ENCODE results near the gene GLB1L3.
"Not testable (repeated sequence)": the region's sequence is repeated elsewhere in the genome, so short reads cannot be mapped to it uniquely, and the experiment has no call there.

GLB1L3 gene

DNA sequence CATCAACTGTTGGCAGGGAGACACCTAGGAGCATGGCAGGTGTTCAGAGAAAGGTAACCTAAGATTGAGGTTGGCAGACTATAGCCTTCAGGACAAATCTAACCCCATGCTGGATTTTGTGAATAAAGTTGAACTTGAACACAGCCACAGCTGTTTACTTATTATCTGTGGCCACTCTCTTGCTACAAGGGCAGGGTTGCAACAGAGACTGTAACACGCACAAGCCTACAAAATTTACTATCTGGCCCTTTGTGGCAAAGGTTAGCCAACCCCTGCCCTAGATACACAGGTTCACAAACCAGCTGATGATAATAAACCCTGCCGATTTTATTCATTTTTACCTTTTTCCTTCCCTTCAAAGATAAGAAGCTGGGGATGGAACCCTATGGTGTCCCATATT, 25.5 kb upstream of the GLB1L3 start:
- no peak for DNase-seq (ENCODE audit: low spot score)

DNA sequence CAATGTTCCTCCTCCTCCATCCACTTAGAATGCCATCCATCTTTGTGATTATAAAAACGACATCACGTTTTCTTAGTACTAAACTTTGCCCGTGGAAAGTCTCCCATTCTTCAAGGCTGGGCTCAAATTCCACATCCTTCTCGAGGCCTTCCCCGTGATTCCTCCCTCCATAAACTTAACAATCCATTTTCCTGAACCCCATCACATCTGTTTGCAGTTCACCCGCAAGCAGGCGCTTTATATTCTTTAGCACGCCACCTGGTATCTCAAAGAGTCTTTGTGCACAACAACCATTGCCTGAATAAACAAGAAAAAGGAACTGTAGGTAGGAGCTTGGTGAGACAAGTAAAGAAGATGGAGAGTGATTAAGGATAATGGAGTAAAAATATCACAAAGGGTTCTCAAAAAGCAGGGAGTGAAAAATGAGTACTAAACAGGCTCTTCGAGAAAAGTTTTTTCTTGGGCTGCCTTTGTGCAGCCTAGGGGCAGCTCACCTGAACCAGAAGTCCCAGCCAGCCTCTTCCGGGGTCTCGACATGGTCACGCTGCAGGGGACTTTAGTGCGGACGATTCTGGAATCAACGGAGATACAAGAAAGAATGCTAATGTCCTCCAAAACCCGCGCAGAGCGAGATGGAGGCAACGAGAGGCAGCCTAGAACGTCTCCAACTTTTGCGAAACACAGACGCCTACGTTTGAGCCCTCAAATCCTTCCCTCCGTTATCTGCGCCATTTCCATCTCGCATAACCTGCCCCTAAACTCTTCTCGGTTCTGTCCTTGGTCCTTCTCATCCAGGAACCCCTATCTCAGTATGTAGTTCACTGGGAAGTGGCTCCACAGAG, 23.6 kb upstream of the GLB1L3 start:
- DNase-seq (ENCODE audit: low spot score) = peak; percentile 18

DNA sequence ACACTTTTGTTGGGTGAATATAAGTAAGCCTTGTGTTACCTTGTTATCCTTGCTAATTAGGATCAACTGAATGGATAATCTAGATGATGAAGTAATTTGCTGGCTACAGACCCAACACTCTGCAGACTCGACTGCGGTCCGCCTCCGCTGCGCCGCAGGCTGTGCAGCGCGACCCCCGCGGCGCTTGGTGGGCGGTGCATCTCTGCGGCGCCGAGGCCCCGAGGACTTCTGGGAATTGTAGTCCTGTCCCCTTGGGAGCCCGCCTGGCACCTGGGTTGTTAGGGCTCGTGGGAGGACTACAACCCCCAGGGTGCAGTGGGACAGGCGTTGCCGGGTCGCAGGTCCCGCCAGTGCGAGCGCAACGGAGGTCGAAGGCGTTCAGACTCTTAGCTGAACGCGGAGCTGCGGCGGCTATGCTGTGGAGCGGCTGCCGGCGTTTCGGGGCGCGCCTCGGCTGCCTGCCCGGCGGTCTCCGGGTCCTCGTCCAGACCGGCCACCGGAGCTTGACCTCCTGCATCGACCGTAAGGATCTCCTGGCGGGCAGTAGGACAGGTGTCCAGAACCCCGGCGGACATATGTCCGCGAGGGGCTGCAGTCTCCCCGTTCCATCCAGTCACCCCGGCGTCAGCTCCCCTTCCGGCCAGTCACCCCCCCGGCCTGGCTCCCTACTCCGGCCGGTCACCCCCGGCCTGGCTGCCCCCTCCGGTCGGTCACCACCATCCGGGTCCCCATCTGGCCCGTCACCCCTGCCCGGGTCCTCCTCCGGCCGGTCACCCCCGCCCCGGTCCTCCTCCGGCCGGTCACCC, 22.8 kb upstream of the GLB1L3 start, which contains the start of the genes ACAD8 and THYN1:
Gene ACAD8, plus strand, starts transcription at position 381 of the 806 bp plus-strand sequence. Its CDS starts 33 bp downstream, at position 414.
Gene THYN1, minus strand, starts transcription at position 165 of the 806 bp plus-strand sequence. CDS start 470 bp downstream, outside the sequence.
- DNase-seq (ENCODE audit: low spot score) = peak; percentile 98

GRCh38 chr11:134254433-134255183, 21.6 kb upstream of the GLB1L3 start:
- no peak for DNase-seq (ENCODE audit: low spot score)

DNA sequence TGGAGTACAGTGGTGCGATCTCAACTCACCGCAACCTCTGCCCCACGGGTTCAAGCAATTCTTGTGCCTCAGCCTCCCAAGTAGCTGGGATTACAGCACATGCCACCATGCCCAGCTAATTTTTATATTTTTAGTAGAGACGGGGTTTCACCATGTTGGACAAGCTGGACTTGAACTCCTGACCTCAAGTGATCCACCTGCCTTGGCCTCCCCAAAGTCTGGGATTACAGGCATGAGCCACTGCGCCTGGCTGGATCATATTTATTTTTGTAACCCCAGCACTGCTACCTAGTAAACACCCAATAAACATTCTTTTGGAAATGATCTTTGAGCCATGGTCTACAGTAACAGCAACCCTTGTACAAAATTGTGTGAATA, 21.0 kb upstream of the GLB1L3 start:
- DNase-seq (ENCODE audit: low spot score) = not testable (repeated sequence)

GRCh38 chr11:134257101-134257500, 19.1 kb upstream of the GLB1L3 start:
- no peak for DNase-seq (ENCODE audit: low spot score)

DNA sequence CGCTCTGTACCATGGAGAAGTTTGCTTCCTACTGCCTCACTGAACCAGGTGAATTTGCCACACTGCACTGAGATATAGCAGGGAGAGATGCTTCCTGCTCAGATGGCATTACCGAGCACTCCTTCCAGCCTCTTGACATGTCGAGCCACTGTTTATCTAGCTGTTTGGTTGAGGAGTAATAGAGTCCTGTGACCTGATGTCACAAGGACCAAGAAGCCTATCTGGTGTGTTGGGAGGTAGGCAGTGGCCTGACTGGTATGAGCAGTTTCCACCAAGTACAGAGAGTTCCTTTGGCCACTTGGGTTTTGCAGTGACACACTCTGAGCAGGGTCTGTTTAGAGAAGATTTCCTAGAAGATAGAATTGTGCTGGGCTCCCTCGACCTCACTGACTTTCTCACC, 17.6 kb upstream of the GLB1L3 start:
- no peak for DNase-seq (ENCODE audit: low spot score)

DNA sequence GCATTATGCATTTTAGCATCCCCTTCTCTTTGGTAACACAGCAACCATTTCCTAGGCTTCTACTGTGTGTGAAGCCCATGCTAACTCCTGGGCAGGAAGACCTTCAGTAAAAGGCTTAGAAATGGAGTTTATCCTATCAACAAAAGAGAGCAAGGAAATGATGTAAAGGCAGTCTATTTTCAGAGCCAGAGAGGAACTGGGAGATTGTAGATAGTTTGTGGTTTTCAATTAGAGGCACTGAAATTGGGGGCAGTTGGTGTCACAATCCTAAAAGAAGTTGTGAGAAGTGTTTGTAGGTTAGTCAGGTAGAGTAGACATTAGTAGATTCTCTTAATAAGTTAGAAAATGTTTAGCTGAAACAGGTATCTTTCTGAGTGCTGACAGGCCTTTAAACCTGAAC, 15.7 kb upstream of the GLB1L3 start:
- no peak for DNase-seq (ENCODE audit: low spot score)

GRCh38 chr11:134260983-134261382, 15.2 kb upstream of the GLB1L3 start:
- DNase-seq (ENCODE audit: low spot score) = no peak

DNA sequence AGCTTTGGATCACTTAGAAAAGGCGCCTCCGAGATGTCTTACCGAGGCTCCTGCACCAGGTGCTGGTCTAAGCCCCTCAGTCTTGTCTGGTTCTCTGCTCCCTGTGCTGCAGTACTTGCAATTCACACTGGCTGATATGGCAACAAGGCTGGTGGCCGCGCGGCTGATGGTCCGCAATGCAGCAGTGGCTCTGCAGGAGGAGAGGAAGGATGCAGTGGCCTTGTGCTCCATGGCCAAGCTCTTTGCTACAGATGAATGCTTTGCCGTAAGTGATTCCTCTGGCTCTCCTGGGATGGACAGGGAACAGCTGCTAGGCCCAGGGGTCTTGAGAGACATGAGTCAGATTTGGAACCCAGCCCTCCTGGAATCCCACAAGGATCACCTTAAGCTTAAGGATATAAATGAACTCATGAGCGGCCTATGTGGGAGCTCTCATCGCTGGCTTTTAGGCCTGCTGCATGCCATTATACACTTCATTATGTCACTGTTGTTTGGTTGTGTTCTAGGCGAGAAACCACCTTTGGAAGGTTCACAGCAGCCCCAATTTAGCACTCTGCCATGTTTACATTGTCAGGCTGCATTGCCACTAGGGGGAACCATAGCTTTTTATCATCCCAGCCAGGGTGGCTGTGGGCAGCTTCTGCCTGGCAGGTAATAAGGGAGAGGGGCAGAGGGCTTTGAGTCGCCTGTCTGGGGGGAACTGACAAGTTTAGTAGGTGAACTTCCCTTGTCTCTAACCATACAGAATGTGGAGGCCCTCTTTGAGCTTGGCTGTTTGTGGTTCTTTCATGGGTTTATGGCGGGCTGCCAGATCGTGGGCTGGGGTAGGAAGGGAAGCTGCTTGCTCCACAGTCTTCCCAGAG, 14.3 kb upstream of the GLB1L3 start:
- no peak for DNase-seq (ENCODE audit: low spot score)

DNA sequence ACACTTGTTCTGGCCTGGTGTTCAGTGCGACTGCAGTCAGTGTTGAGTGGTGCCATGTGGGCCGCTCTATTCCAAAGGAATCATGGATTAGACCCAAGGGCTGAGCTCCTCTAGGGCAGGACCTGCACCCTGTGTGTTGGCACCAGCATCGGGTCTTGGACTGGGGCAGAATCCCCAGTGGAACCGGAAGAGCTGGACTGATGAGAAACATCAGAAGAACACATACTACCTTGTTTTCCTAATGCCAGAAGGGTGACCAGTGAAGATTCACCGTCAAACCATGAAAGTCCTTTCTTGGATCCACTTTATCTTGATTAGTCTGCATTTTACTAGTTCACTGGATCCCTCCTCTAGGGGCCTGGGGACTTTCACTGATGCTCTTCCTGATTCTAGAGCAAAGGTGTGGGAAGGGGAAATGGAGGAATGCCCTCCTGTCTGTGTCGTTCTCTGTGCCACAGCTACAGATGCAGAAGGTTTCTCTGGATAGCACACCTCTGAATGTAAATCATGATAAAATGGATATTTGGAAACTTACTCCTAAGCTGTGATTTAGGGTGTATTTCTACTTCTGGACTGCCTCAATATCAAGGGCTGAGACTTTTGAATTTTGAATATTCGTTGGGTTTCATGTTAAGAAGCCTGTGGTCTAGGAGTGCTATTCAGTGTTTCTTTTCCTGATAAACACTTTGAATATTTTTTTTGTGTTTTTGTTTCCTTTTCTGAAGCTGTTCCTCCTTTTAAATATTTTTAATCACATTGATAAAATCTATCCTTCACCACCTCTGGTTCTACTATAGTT, 11.0 kb upstream of the GLB1L3 start:
- no peak for DNase-seq (ENCODE audit: low spot score)

- no peak for DNase-seq (ENCODE audit: low spot score)
Observed at GRCh38 chr11:134266440-134266839, 9.7 kb upstream of the GLB1L3 start.

DNA sequence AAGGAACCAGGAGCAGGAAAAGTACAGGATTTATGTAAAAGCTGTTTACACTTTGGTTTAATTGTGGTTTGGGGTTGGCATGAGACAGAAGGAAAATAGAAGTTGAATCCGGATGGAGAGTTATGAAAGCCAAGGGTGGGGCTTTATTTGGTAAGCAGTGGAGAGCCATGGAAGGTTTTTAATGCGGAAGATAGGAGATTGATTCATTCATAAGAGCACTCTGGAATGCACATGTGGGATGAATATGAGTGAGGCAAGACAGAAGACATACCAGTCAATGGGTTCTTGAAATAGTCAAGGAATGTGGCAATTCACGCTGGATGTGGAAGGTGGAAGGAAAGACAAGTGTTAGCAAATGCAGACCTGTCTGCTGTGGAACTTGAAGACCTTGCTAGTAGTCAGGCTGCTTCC, 9.3 kb upstream of the GLB1L3 start:
- no peak for DNase-seq (ENCODE audit: low spot score)

DNA sequence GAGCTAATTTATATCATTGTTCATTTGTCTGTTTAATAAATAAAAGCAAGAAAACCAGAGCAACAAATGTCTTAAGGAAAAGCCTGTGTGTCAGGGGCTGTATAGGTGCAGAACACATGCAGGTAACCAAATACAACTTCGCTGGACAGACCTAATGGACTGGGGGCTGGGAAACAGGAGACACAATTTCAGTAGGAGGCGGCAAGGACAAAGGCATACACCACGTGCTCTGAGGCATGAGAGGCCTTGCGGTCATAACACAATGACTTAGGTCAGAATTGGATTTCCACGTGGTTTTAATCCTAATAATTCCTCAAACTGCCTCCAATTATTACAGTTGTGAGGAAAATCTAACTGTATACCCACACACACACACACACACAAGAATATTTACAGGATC, 8.7 kb upstream of the GLB1L3 start:
- DNase-seq (ENCODE audit: low spot score) = no peak

GRCh38 chr11:134267966-134268365, 8.2 kb upstream of the GLB1L3 start:
- DNase-seq (ENCODE audit: low spot score) = no peak

DNA sequence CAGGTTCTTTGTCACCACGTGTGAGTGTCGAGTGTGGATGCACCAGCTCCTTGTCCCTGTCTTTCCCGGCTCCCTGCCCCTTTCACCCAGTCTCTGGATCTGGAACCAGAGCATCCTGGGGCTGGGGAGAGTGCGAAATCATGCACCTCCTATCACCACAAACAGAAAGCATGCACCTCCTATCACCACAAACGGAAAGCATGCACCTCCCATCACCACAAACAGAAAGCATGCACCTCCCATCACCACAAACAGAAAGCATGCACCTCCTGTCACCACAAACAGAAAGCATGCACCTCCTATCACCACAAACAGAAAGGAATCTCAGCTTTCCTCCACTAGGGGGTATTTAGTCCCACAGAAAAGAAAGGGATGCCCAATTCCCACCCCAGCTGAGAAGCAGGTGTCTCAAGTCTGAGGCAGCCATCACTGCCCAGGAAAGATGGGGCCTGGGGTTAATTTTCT, 5.9 kb upstream of the GLB1L3 start:
- DNase-seq (ENCODE audit: low spot score) = peak; percentile 29

- no peak for DNase-seq (ENCODE audit: low spot score)
Observed at GRCh38 chr11:134271978-134272377, 4.2 kb upstream of the GLB1L3 start.

- DNase-seq (ENCODE audit: low spot score) = no peak
Observed at GRCh38 chr11:134272381-134273316, 3.5 kb upstream of the GLB1L3 start.

DNA sequence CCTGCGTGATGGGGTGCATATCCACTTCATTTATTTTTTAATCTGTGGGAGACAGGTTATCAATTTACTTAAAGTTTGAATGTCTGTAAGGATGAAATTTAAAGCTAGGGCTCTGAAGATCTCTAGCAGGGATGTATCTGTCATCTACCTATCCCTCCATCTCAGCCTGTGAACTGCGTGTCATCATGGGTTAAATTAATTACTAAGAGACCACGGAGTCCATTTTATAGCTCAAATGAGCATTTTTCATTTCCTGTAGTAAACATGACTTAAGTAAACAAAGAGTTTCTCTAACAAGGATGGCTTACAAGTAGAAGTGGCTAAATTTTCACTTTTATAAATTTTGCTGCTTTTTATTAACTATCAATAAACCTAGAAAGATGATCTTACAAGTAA, 2.9 kb upstream of the GLB1L3 start:
- DNase-seq (ENCODE audit: low spot score) = no peak
